Tibial artery (tissue), 4 donors: ENCODE measurements around the gene CDS1.
"Not testable (repeated sequence)": the region's sequence is repeated elsewhere in the genome, so short reads cannot be mapped to it uniquely, and the experiment has no call there.

Experiments
- DNase-seq, 2 donors: peaks; one replicate each; pipeline ENCODE4 v3.0.0-alpha.2; 2019
- H3K27ac ChIP-seq, 2 donors: fragments of 200-600 bp; sonication (generic) in 1 of 2; 1 replicate in 1 of 2; 2 replicates in 1 of 2; pipeline ENCODE4 v1.5.1; 2018 to 2019; ENCODE audit warnings: mild to moderate bottlenecking in 1 of 2
- H3K27me3 ChIP-seq, 2 donors: fragments of 200-600 bp; sonication (generic) in 1 of 2; one replicate each; pipeline versions ENCODE4 v1.5.1 to v1.6.0; 2016 to 2019
- H3K36me3 ChIP-seq, 3 donors: fragments of 200-600 bp; sonication (generic) in 2 of 3; one replicate each; pipeline ENCODE4 v1.5.1; 2016 to 2019; ENCODE audit warnings: mild to moderate bottlenecking in 2 of 3
- H3K4me1 ChIP-seq, 4 donors: fragments of 200-600 bp; sonication (generic) in 2 of 4; 1 replicate in 3 of 4; 2 replicates in 1 of 4; pipeline ENCODE4 v1.5.1; 2016 to 2019
- H3K4me3 ChIP-seq, 2 donors: fragments of 200-600 bp; sonication (generic) in 1 of 2; 1 replicate in 1 of 2; 2 replicates in 1 of 2; pipeline ENCODE4 v1.5.1; 2018 to 2019; ENCODE audit warnings: mild to moderate bottlenecking in 2 of 2
- H3K9me3 ChIP-seq, 3 donors: fragments of 200-600 bp; sonication (generic) in 1 of 3; one replicate each; pipeline ENCODE4 v1.5.1; 2016 to 2019
- CTCF ChIP-seq, 2 experiments: fragments of 200-600 bp in 1 of 2; fragments of 450-650 bp in 1 of 2; IDR thresholded peaks; one replicate each; pipeline ENCODE4 v1.5.1; 2017 to 2019; ENCODE audit warnings: antibody characterized with exemption in 2 of 2, mild to moderate bottlenecking in 1 of 2, moderate library complexity in 1 of 2
- intact Hi-C: fragments of 100-400 bp; cut with DNase I; formaldehyde crosslinking; loops from one replicate; pipeline ENCODE4 v1.15.0; 2023; ENCODE audit warnings: low total_unique reads

The CDS1 gene

GRCh38 chr4:84660606-84661005 lies 77.7 kb downstream of the CDS1 start:
- Histone ChIP-seq H3K4me1 (no peaks in the 10 kb centered on the region), H3K27ac (no peak overlapping the region), H3K36me3 (no peaks in the 10 kb centered on the region), H3K9me3 (no peaks in the 10 kb centered on the region), H3K27me3 (no peaks in the 10 kb centered on the region), H3K4me3 (no peak overlapping the region)
- DNase-seq: no peak
- intact Hi-C loops: no loop called here
- TF ChIP-seq CTCF (IDR thresholded peaks at IDR 0.05): no peak

- Histone ChIP-seq H3K27ac (no peak overlapping the region), H3K36me3 (no peaks in the 10 kb centered on the region), H3K4me1 (no peaks in the 10 kb centered on the region), H3K27me3 (no peaks in the 10 kb centered on the region), H3K4me3 (no peak overlapping the region), H3K9me3 (no peaks in the 10 kb centered on the region)
- no peak for DNase-seq
- no peak for TF ChIP-seq CTCF (IDR thresholded peaks at IDR 0.05)
- intact Hi-C loops: no loop called here
Observed at GRCh38 chr4:84661191-84661939, 78.4 kb downstream of the CDS1 start.

- H3K27ac ChIP-seq, H3K4me3 ChIP-seq, intact Hi-C loops, H3K27me3 ChIP-seq, DNase-seq, H3K4me1 ChIP-seq, H3K9me3 ChIP-seq: not testable (repeated sequence)
- peaks cover 17 to 24% (median 22%) of the 10 kb centered on the region in 3 donors for H3K36me3 ChIP-seq
Observed at GRCh38 chr4:84664767-84665166, 81.8 kb downstream of the CDS1 start.

GRCh38 chr4:84666439-84666838 lies 83.5 kb downstream of the CDS1 start:
- Histone ChIP-seq H3K36me3 (peaks cover 31 to 38% (median 35%) of the 10 kb centered on the region in 3 donors), H3K27ac (no peak overlapping the region), H3K9me3 (no peaks in the 10 kb centered on the region), H3K27me3 (no peaks in the 10 kb centered on the region), H3K4me3 (no peak overlapping the region), H3K4me1 (no peaks in the 10 kb centered on the region)
- no peak for TF ChIP-seq CTCF (IDR thresholded peaks at IDR 0.05)
- DNase-seq: no peak
- intact Hi-C loops: no loop called here

- intact Hi-C loops: no loop called here
- peaks cover 47 to 55% (median 54%) of the 10 kb centered on the region in 3 donors for H3K36me3 ChIP-seq
- peaks cover 0 to 9% (median 0%) of the 10 kb centered on the region in 4 donors for H3K4me1 ChIP-seq
- H3K27ac ChIP-seq: no peak overlapping the region
- H3K4me3 ChIP-seq: no peak overlapping the region
- TF ChIP-seq CTCF (IDR thresholded peaks at IDR 0.05): no peak
- no peak for DNase-seq
- H3K9me3 ChIP-seq: no peaks in the 10 kb centered on the region
- no peaks in the 10 kb centered on the region for H3K27me3 ChIP-seq
Observed at GRCh38 chr4:84669201-84669600, 86.3 kb downstream of the CDS1 start.

GRCh38 chr4:84672177-84672576 lies 89.2 kb downstream of the CDS1 start:
- no peak for DNase-seq
- Histone ChIP-seq H3K27ac (no peak overlapping the region), H3K4me3 (no peak overlapping the region), H3K36me3 (peaks cover 64 to 85% (median 75%) of the 10 kb centered on the region in 3 donors), H3K4me1 (peaks cover 0 to 10% (median 0%) of the 10 kb centered on the region in 4 donors), H3K9me3 (no peaks in the 10 kb centered on the region), H3K27me3 (no peaks in the 10 kb centered on the region)
- TF ChIP-seq CTCF (IDR thresholded peaks at IDR 0.05): no peak
- intact Hi-C loops: no loop called here
